Breast epithelium (tissue), 3 donors: ENCODE results near the gene KDSR.

Source experiments
- CTCF ChIP-seq, 3 donors: fragments of 450-650 bp; IDR thresholded peaks; one replicate each; pipeline ENCODE4 v1.5.1; 2016 to 2017; ENCODE audit warnings: antibody characterized with exemption in 3 of 3, mild to moderate bottlenecking in 3 of 3, moderate library complexity in 3 of 3
- POLR2AphosphoS5 ChIP-seq, 3 donors: sonication (generic); formaldehyde crosslinking; IDR thresholded peaks; one replicate each; pipeline ENCODE4 v1.6.1; 2017; ENCODE audit warnings: antibody characterized with exemption in 3 of 3

- no peak for TF ChIP-seq CTCF (IDR thresholded peaks at IDR 0.05)
- no peak for TF ChIP-seq POLR2AphosphoS5 (IDR thresholded peaks at IDR 0.05)
These were observed 35.5 kb upstream of the KDSR start for GRCh38 chr18:63402246-63403162.
